ENCODE measurements around the gene PIEZO2. TPM values are rescaled to one million over a fixed set of nuclear protein-coding genes. Genes with fewer than 3 reads are reported as not detected.

Gene PIEZO2
- total RNA-seq, 4 donors from 2014 or later, result 0.68 to 2.2 (median 1.1) TPM

DNA sequence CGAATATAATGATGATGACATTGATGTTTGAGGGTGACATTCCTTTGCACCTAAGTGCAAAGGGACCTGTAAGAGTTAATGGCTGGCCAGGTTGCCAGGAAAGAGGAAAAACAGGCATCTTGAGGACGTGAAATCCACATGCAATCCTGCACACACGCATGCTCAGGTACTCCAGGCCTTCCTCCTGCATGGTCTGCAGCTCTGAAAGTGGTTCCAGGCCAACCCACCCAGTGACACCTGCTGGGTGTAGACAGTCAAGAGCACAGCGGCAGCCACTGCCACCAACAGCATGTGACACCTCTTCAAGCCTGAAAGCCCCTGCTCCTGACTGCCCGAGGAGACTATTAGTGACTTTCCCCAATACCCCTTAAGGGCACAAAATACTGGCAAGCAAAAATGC, 101.6 kb downstream of the PIEZO2 start:
- DNase-seq (ENCODE audit: low spot score in 2 of 2), result no peak
- TF ChIP-seq, protein P1, sequence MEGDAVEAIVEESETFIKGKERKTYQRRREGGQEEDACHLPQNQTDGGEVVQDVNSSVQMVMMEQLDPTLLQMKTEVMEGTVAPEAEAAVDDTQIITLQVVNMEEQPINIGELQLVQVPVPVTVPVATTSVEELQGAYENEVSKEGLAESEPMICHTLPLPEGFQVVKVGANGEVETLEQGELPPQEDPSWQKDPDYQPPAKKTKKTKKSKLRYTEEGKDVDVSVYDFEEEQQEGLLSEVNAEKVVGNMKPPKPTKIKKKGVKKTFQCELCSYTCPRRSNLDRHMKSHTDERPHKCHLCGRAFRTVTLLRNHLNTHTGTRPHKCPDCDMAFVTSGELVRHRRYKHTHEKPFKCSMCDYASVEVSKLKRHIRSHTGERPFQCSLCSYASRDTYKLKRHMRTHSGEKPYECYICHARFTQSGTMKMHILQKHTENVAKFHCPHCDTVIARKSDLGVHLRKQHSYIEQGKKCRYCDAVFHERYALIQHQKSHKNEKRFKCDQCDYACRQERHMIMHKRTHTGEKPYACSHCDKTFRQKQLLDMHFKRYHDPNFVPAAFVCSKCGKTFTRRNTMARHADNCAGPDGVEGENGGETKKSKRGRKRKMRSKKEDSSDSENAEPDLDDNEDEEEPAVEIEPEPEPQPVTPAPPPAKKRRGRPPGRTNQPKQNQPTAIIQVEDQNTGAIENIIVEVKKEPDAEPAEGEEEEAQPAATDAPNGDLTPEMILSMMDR (IDR thresholded peaks at IDR 0.05), result no peak
- TF ChIP-seq EP300 (IDR thresholded peaks at IDR 0.05) (no peak), POLR2A (IDR thresholded peaks at IDR 0.05) (no peak), POLR2AphosphoS5 (IDR thresholded peaks at IDR 0.05) (no peak)
- no peaks in the 10 kb centered on the region for H3K9me3 ChIP-seq
- no peak overlapping the region for H3K27ac ChIP-seq
- no peaks in the 10 kb centered on the region for H3K4me1 ChIP-seq
- WGBS, result 93% methylated on average over 5 of the region's 5 CpGs
- H3K4me3 ChIP-seq, result no peak overlapping the region
- no peaks in the 10 kb centered on the region for H3K36me3 ChIP-seq
- no peaks in the 10 kb centered on the region for H3K27me3 ChIP-seq

DNA sequence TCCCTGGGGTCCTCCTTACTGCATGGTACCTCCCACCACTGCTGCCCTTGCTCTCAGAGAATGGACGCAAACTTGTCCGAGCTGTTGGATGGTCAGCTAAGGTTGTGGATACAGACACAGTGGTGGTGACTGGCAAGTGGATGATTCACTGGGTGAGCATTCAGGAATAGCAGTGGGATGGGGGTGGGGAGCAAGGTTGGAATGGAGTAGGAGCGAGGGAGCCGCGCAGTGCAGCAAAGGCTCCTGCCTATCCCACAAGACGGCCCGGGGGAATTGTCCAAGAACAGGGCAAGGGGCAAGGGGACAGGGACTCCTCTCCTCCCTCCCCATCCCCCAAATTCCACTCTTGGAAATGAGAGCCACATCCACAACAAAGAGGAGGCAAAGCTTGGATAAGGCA, 102.2 kb downstream of the PIEZO2 start:
- DNase-seq (ENCODE audit: low spot score in 2 of 2), result no peak
- Histone ChIP-seq H3K4me3 (no peak overlapping the region), H3K27ac (no peak overlapping the region), H3K4me1 (no peaks in the 10 kb centered on the region), H3K27me3 (no peaks in the 10 kb centered on the region), H3K36me3 (no peaks in the 10 kb centered on the region), H3K9me3 (no peaks in the 10 kb centered on the region)
- 95% methylated on average over 7 of the region's 7 CpGs for WGBS
- TF ChIP-seq, protein P1 (IDR thresholded peaks at IDR 0.05), result no peak
- TF ChIP-seq POLR2A (IDR thresholded peaks at IDR 0.05) (no peak), EP300 (IDR thresholded peaks at IDR 0.05) (no peak), POLR2AphosphoS5 (IDR thresholded peaks at IDR 0.05) (no peak)

DNA sequence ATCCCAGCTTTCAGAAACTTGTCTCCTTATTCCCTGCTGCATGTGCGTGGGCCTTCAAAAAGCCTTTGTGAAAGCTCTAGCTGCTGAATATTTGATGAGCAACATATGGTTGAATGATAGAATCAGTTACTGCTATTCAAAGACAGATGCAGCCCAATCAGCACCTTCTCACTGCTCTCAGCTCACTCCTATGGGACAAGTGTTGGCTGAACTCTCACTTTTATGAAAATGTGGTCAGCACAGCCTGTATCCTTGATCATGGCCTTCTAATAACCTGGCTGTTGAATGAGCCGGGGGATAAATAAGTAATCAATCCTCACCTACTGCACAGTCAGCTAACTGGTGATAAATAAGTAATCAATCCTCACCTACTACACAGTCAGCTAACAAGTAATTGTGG, 103.2 kb downstream of the PIEZO2 start:
- TF ChIP-seq POLR2AphosphoS5 (IDR thresholded peaks at IDR 0.05) (no peak), EP300 (IDR thresholded peaks at IDR 0.05) (no peak), POLR2A (IDR thresholded peaks at IDR 0.05) (no peak)
- no peak overlapping the region for H3K4me3 ChIP-seq
- H3K9me3 ChIP-seq, result no peaks in the 10 kb centered on the region
- no peak for DNase-seq (ENCODE audit: low spot score in 2 of 2)
- WGBS, result 91% methylated on average over 2 of the region's 2 CpGs
- no peaks in the 10 kb centered on the region for H3K4me1 ChIP-seq
- H3K36me3 ChIP-seq, result no peaks in the 10 kb centered on the region
- no peaks in the 10 kb centered on the region for H3K27me3 ChIP-seq
- H3K27ac ChIP-seq, result no peak overlapping the region

DNA sequence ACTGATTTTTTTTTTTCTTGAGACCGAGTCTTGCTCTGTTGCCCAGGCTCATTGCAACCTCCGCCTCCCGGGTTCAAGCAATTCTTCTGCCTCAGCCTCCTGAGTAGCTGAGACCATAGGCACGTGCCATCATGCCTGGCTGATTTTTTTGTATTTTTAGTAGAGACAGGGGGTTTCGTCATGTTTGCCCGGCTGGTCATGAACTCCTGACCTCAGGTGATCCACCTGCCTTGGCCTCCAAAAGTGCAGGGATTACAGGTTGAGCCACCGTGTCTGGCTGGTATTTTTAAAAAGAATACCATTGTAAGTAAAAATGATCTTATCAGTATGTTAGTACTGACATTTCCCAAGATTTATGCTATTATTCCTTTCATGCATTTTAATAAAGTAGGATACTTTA, 105.7 kb downstream of the PIEZO2 start:
- H3K27ac ChIP-seq, result no peak overlapping the region
- no peak for TF ChIP-seq POLR2A (IDR thresholded peaks at IDR 0.05)
- no peak for TF ChIP-seq POLR2AphosphoS5 (IDR thresholded peaks at IDR 0.05)
- TF ChIP-seq, protein P1 (IDR thresholded peaks at IDR 0.05), result no peak
- no peak for TF ChIP-seq EP300 (IDR thresholded peaks at IDR 0.05)
- H3K4me1 ChIP-seq, result no peaks in the 10 kb centered on the region
- no peak overlapping the region for H3K4me3 ChIP-seq
- WGBS, result 74% methylated on average over 7 of the region's 7 CpGs
- no peak for DNase-seq (ENCODE audit: low spot score in 2 of 2)
- no peaks in the 10 kb centered on the region for H3K27me3 ChIP-seq
- H3K36me3 ChIP-seq, result no peaks in the 10 kb centered on the region
- no peaks in the 10 kb centered on the region for H3K9me3 ChIP-seq

DNA sequence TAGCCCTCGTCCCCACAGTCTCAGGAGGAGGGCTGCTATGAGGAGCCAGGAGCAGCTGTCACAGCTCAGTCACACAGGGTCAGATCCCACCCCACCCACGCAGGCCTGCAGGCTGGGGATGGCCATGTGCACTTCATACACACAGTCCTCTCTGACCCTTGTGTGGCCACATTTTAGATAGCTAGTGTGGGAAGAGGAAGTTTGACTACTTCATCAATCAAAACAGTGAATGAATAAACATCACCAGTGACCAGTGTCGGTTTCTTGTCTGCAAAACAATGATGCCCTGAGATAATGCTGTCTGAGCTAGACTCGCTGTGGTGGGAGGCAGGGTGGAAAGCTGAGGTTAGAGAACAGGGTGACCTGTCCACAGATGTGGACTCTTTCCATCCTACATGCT, 107.1 kb downstream of the PIEZO2 start:
- Histone ChIP-seq H3K9me3 (no peaks in the 10 kb centered on the region), H3K27me3 (no peaks in the 10 kb centered on the region), H3K27ac (no peak overlapping the region), H3K36me3 (no peaks in the 10 kb centered on the region), H3K4me3 (no peak overlapping the region), H3K4me1 (no peaks in the 10 kb centered on the region)
- DNase-seq (ENCODE audit: low spot score in 2 of 2), result no peak
- TF ChIP-seq EP300 (IDR thresholded peaks at IDR 0.05), result no peak
- TF ChIP-seq POLR2A (IDR thresholded peaks at IDR 0.05), result no peak
- TF ChIP-seq, protein P1 (IDR thresholded peaks at IDR 0.05), result no peak
- no peak for TF ChIP-seq POLR2AphosphoS5 (IDR thresholded peaks at IDR 0.05)
- 69% methylated on average over 3 of the region's 4 CpGs for WGBS
